Measurements from ENCODE around the gene UBE2J2.

DNA sequence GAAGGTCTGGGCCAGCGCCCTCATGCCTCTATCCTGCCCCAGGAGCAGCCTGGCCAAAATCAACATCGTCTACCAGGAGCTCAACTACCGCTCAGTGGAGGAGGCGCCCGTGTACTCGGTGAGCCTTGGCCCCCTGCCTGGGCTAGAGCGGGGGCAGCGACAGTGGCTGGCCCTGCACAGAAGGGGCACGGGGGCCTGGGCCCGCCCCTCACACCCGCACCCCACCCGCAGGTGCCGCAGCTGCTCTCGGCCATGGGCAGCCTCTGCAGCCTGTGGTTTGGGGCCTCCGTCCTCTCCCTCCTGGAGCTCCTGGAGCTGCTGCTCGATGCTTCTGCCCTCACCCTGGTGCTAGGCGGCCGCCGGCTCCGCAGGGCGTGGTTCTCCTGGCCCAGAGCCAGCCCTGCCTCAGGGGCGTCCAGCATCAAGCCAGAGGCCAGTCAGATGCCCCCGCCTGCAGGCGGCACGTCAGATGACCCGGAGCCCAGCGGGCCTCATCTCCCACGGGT, 17.4 kb upstream of the UBE2J2 start:
- TF ChIP-seq, protein P1, sequence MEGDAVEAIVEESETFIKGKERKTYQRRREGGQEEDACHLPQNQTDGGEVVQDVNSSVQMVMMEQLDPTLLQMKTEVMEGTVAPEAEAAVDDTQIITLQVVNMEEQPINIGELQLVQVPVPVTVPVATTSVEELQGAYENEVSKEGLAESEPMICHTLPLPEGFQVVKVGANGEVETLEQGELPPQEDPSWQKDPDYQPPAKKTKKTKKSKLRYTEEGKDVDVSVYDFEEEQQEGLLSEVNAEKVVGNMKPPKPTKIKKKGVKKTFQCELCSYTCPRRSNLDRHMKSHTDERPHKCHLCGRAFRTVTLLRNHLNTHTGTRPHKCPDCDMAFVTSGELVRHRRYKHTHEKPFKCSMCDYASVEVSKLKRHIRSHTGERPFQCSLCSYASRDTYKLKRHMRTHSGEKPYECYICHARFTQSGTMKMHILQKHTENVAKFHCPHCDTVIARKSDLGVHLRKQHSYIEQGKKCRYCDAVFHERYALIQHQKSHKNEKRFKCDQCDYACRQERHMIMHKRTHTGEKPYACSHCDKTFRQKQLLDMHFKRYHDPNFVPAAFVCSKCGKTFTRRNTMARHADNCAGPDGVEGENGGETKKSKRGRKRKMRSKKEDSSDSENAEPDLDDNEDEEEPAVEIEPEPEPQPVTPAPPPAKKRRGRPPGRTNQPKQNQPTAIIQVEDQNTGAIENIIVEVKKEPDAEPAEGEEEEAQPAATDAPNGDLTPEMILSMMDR (IDR thresholded peaks at IDR 0.05): no peak
- no peak for TF ChIP-seq POLR2A (IDR thresholded peaks at IDR 0.05)

All from body of pancreas (tissue), 4 donors.